GM23248 (cell line): Measurements from ENCODE around the gene FSCN2.

Experiments used
- EZH2 ChIP-seq: fragments of 200-600 bp; sonication (generic); IDR thresholded peaks from 2 replicates; pipeline ENCODE4 v1.6.1; 2018; ENCODE audit warnings: antibody characterized with exemption, mild to moderate bottlenecking; ENCODE audit not compliant: insufficient read depth, poor library complexity, severe bottlenecking
- EZH2phosphoT487 ChIP-seq: fragments of 200-600 bp; sonication (generic); IDR thresholded peaks from 2 replicates; pipeline ENCODE4 v1.6.1; 2018; ENCODE audit warnings: antibody characterized with exemption, moderate library complexity, mild to moderate bottlenecking, low read depth; ENCODE audit not compliant: insufficient read depth

- TF ChIP-seq EZH2 (no peak), EZH2phosphoT487 (no peak)
Measured at GRCh38 chr17:81489012-81489997, 38.9 kb upstream of the FSCN2 start.
